AML-193 (cell line): ENCODE data around the gene TOR4A.
A peak's percentile ranks its signal among the peaks of the same experiment; 100 is the strongest.

ENCODE experiments used
- DNase-seq, 2 experiments: peaks; one replicate each; lab custom pipeline; 2025; lab: John Stamatoyannopoulos, UW

Gene TOR4A

DNA sequence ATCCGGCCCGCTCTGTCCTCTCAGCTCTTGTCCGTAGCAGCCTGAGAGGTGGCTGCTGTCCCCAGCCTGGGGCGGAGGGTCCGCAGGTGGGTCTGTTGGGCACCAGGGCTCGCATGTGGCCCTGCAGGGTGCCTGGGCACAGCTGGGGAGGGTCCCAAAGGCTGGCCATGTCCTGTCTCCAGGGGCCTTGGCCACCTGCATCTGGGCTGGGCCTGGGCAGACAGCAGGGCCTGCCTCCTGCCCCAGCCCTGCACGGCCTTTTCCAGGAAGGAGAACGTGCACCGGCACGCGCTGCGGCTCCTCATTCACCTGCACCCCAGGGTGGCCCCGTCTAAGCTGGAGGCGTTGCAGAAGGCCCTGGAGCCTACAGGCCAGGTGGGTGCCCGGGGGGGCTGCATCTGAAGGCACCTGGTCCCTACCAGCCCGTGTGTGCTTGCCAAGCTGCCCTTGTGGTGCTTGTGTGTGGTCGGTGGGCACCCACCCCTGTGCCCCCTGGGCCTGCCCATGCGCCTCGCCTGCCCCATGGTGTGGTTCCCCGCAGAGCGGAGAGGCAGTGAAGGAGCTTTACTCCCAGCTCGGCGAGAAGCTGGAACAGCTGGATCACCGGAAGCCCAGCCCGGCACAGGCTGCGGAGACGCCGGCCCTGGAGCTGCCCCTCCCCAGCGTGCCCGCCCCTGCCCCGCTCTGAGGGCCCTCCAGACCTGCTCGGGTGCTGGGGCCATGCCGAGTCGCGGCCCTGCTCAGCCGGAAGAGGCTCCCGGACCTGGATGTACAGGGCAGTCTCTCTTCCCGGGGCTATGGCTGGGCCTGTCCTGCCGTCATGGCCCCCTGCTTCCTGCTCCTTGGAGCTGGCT is 5.1 kb upstream of the TOR4A start:
- DNase-seq = no peak

DNA sequence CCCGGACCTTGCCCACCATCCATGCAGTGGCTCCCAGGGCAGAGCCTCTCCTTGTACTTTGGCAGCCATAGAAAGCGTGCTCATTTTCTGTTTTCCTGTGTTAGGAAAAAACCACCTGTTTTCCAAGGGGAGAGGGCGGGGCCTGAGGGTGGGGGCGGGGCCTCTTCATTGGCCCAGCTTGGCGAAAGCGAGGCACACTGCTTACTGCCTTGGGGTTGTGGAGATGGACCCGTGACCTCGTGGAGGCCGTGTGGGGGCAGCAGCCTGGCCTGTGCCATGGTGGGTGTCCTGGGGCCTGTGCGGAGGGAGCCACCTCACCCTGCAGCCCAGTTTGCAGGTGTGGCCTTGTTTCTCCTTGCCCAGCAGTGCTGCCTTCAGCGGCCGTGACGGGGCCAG is 4.4 kb upstream of the TOR4A start:
- no peak for DNase-seq

DNA sequence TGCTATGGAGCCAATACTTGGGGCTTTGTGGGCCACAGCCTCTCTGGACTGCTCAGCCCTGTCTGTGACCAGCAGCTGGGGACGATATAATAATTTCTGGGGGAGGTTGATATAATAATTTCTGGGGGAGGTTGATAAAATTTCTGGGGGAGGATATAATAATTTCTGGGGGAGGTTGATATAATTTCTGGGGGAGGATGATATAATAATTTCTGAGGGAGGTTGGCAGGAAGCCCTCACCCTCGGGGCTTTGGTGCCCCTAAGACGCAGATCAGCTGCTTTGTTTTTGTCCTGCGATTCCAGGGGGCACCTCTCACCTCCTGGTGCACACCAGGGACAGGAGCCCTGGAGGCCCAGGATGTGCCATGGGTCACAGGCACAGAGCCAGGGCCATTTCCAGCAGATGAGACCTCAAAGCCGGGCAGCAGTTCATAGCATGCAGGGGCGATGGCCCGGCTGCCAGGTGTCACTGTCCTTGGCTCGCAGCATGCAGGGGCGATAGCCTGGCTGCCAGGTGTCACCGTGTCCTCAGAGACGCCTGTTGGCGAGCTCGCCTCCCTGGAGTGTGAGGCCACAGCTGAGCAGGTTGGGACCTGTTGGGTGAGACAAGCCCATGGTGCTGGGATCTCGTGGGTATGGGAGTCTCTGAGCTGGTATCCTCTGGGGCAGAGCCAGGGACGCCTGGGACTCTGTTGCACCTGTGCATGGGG is 3.8 kb upstream of the TOR4A start:
- DNase-seq = no peak

DNA sequence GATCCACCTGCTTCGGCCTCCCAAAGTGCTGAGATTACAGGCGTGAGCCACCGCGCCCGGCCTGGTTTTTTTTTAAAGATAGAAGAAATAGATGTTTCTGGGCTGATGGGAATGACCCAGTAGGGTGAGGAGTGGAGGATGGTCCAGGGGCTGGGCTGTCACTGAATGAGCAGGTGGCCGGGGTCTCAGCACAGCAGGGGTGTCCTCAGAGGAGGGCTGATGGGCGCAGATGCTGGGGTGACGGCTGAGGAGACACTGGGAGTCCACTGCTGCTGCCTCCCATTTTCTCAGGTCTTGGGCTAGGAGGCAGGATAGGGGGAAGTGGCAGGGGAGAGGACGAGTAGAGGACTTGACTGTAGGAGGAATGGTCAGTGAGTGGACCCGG is 2.3 kb upstream of the TOR4A start:
- DNase-seq = no peak

DNA sequence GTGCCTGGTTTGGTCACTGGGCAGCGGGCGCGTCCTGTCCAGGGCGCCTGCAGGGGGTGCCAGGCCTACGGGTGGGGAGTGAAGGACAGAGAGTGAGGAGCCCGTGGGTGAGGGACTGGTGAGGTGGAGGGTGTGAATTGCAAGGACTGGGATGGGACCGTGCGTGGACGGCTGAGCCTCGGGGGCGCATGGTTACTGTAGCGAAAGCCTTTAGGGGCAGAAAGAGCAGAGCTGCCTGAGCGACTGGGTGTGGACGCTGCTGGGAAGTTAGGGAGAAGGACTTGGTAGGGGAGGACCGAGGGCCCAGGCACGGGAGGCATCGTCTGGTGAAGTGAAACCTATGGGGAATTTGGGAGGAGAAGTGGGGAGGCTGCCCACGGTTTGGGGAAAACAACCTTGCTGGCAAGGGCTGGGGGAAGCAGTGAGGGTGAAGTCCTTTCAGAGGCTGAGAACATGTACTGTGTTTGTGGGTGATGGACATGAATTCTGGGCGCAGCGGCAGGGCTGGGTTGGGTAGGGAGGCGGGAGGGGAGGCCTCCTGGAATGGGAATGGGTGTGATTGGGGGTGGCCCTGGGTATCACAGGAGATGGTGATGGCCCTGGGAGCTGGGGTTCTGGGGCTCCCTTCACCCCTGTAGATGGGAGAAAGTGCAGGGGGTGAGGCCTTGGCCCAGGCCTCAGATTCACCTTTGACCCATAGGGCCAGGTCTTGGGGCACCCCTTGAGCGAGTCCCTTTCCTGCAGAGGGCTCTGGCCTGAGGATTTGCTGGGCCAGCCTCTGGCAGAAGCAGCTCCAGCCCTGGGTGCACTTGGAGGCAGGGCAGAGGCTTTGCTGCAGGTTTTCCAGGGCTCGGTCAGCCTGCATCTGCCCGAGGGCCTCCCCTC is 1.7 kb upstream of the TOR4A start:
- no peak for DNase-seq

DNA sequence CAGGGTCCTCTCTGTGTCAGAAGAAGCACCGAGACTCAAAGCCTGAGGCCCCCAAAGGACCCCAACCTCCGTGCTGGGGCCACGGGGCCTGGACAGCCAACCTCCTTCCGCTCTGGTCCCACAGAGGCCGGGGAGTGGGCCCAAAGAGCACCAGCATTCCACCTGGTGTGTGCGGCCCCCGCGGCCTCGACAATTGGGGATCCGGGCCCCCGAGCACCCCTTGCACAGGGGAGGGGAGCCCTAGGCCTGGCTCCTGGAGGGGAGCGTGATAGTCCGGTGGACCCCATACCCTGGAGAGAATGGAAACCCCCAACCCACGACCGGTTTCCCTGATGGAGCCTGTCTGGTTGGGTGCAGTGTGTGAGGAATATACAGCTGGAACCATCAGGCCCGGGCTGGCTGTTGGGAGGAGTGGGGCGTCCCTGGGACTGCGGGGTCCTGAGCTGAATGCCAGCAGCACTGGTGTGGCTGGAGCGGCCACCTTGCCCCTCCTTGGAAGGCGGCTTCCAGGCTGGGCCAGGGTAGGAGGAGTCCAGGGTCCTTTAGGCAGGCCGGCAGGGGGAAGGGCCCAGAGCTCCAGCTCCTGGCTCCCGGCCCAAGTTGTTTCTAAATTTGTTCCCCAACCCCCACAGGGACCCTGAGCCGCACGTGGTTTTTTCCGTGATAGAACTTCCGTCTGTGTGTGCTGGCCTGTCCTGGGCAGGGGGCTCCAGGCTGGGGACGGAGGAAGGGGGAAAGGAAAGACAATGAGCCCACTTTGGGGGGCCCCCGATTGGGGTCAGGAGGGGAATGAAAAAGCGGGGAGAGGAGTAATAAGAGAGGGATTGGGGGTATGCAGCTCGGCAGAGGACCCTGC is 825 bp upstream of the TOR4A start:
- peak; percentile 28 to 40 for DNase-seq

DNA sequence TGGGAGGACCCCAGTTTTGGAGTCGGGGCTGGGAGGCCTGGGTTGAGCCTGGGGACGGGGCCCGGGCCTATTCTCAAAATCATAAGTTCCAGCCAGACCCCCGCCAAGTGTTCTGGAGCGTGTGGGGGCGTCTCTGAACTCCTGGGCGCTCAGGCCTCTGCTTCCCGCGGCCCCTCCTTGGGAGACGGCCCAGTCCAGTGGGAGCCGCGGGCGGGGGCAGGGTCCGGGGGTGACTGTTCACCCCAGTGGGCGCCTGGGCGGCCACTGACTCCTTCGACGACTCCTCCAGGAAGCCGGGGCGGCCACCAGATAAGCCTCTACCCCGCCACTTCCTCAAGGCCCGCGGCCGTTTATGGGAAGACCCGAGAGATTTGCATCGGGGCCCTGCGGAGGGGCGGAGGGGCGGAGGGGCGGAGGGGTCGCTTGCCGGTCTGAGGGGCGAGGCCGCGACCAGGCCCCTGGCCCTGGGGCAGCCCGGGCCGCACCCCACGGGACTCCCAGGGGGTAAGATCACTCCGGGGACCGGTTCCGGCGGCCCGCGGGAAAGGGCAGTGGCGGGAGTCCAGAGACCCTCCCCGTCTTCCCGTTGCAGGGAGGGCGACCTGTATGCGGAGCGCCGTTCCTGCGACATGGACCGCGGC is 655 bp downstream of the TOR4A start:
- DNase-seq = no peak

DNA sequence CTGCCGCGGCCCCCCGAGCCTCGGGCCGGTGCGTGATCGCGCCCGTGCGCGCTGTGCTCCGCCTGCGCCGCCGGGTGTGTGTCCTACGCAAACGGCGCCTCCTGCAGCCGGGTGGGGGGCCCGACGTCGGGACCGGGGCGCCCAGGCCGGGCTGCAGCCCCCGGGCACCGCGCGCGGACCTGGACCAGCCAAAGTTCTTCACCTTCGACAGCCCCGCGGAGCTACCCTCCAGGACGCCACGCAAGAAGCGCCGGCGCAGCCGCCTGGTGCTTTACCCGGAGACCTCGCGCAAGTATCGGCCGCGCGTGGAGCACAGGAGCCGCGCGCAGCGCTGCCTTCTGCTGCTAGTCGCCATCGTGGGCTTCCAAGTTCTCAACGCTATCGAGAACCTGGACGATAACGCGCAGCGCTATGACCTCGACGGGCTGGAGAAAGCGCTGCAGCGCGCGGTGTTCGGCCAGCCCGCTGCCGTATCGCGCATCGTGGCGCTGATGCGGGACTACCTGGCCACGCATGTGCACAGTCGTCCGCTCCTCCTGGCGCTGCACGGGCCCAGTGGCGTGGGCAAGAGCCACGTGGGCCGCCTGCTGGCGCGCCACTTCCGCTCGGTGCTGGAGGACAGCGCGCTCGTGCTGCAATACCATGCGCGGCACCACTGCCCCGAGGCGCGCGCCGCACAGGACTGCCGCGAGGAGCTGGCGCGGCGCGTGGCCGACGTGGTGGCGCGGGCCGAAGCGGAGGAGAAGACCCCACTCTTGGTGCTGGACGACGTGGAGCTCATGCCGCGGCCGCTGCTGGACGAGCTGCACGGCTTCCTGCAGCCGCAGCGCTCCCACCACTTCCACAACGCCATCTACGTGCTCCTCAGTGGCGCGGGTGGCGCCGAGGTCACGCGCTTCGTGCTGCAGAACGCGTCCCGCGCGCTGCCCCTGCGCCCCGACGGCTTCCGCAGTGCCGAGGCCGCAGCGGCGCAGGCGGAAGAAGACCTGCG is 1.5 kb downstream of the TOR4A start:
- DNase-seq = no peak

DNA sequence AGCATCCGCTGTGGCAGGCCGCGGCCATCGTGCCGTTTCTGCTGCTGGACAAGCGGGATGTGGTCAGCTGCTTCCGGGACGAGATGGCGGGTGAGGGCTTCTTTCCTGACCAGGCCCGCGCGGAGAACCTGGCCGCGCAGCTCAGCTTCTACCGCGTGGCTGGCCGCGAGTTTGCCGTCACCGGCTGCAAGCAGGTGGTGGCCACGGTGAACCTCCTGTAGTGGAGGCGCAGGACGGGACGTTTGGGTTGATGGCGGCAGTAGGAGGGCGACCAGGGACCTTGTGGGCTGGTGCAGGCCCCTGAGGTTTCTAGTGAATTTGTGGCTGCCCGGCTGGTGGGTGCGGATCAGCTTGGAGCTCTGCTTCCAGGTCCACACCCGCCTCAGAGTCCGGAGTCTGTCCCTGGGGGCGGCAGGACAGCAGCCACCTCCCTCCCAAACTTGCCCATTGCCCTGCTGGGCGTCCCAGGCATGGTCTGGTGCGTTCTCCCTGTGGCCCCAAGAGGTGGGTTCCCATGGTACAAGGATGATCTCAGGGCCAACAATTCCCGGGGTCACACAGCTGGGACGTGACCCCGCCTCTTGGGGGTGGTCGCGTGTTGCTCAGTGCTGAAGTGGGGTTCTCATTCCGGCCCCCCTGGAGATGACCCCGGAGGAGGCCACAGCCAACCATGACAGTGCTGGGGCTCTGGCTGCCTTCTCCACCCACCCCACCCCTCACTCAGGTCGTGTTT is 2.4 kb downstream of the TOR4A start:
- DNase-seq = no peak

DNA sequence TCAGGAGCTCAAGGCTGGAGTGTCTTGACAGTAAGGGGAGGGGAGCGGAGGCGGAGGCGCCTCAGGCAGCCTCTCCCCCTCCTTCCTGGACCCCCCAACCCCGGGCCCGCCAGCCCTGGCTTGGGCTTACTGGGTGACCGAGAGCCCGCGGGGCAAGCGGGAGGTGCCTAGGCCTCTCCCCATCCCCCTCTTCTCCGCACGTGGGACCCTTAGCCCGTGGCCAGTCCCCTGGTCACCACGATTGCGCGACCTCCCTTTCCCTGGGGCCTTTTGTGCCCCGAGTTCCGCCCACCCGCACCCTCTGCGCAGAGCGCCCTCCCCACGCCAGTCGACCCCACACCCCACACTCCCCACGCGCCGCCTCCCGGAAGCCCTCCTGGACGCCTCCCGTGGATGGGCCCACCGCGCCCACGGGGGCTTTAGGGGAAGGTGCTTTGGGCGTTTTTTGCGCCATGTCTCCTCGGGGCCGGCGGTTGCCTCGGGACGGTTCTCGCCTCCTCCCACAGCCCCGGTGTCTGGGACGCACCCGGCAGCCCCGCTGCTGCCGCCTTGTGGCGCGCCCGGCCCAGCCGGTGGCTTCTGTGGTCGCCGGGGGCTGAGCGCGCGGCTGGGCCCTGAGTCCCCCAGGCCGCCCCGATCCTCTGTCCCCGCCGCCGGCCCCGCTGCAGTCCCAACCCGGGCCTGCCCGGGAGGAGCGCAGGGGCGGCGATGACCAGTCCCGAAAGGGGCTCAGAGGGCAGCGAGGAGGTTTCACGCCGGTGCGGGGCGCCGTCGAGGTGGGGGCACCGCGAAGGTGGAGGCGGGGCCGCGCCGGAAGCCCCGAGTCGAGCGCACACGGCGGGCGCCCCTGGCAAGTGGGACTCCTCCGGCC is 3.2 kb downstream of the TOR4A start:
- no peak for DNase-seq

DNA sequence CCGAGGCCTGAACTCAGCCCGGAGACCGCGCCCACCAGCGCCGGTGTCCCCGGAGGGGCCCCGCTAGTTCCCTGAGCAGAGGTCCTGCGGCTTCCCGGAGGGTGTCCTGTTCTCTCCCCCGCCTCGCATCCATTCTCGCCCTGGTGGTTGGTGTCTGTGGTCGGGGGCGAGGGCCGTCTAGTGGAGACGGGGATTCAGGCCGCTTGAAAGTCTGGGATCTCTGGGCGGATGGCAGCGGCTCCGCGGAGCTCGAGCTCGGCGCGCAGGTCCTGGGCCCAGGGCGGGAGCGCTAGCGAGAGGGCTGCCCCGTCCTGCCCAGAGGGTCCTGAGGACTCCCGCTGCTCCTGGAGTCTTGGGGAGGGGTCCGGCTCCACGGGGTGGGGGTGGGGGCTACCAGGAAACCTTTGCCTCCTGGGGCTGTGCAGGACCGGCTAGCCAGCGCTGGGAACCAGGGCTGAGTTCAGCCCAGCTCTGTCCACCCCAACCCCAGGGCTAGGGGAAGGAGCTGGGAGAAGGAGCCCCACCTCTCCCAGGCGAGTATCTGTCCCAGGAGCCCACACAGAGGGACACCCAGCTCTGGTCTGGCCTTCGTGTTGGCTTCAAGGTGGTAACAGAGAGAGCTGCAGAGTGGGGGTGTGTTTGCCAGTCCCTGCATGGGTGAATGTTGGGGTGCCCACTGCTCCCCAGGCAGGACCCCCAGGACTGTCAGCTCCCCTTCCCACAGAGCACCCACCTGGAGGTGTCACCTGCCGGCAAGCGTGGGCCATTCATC is 4.0 kb downstream of the TOR4A start:
- DNase-seq = no peak

DNA sequence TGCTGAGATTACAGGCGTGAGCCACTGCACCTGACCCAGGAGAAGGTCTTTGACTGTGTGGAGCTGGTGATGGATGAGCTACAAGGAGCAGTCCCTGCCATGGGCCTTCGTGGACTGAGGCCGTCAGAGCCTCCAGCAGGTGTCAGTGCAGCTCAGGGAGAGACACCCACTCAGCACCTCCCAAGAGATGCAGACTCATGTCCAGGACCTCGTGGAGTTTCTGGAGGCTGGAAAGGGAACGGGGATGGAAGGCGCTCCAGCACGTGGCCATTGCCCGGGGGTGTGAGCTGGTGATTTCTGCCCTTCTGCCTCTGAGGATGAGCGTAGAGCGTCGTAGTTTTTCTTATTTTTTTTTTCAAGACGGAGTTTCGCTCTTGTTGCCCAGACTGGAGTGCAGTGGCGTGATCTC is 9.5 kb downstream of the TOR4A start:
- peak; percentile 40 to 42 for DNase-seq

DNA sequence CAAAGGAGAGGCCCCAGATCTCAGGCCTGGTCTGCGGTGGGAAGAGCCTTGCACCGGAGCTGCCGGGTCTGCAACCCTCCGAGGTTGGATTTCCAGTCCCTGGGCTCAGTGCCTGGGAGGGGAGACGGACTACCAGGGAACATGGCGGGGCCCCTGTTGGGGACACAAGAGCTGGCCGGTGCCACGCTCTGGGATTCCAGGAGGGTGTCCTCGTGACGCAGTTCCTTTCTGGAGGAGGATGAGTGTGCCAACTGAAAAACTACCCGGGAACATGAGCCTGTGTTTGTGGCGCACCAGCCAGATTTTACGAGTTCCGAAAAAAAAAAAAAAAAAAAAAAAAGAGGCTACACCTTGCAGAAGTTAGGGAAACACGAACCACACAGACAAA is 15.6 kb downstream of the TOR4A start:
- no peak for DNase-seq

DNA sequence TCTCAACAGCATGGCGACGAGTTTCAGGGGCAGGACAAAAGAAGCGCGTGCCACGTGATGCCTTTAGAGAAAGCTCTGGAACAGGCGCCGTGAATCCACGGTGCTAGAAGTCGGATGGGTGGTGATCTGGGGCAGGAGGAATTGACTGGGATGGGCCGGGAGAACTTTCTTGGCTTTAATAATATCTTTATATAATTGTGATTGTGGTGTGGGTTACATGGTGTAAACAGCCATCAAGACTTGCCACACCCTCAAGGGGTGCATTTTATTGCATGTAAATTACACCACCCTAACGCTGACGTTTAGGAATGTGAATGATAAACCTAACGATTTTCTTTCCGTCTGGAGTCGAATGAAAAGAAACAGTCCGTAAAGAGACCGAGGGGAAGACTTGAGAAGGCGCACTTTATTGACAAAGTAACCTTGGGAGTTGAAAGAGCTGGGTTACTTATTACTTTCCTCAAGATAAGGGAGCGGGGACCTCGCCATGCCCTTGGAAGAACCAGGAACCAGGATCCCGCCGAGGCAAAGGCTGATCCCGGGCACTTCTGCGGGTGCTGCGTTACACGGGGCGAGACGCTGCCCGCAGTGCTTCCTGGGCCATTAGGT is 16.1 kb downstream of the TOR4A start:
- no peak for DNase-seq

DNA sequence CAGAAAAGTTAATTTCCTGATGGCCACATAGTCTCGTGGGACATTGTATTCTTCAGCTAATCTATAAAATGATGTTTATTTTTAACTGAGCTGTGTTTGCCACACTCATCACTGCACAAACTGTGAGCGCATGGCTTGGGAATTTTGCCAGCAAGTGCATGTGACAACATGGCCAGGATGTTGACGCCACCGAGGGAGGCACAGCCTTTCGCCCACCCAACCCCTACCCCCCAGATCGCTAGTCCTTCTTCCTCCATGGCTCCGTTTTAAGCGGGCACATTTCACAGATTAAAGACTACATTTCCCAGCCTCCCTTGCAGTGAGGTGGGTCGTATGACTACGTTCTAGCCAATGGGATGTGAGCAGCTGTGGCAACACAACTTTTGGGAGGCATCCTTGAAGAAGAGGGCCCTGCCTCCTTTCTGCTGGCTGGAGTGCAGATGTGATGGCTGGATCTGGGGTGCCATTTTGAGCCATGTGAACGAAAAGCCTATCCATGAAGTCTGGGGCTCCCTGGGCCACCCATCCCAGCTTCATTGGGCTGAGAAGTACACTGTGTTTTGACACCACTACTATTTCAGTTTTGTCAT is 16.7 kb downstream of the TOR4A start:
- no peak for DNase-seq

DNA sequence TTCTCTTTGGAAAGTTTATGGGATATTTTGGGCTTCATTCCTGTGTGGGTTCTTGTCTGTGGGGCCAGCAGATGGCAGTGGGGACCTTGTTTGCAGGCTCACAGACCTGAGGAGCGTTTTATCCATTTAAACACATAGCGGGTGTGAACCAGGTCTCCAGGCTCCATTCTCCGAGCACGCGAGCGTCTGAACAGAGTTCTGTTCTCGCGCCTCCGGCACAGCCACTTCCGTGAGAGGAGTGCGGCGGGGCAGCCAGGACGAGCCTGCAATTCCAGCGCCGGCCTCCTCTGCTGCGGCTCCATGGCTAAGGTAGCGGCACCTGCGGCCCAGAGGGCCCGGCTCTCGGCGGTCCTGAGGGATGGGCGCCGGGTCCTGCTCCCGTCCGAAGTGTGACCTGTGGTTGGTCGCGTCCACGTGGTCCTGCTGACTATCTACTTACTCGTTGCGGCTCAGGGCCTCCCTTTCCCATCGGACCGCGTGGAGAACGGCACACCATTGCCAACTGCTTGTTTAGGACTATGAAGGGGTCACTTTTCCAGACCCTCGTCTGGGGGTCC is 17.2 kb downstream of the TOR4A start:
- no peak for DNase-seq
